Embryonic facial prominence (tissue), 1 donor: ENCODE data around the gene GNPTAB.
"Not testable (repeated sequence)": the region's sequence is repeated elsewhere in the genome, so short reads cannot be mapped to it uniquely, and the experiment has no call there.

Experiments used
- DNase-seq: peaks from one replicate; pipeline ENCODE4 v3.0.0-alpha.2; 2016; ENCODE audit errors: extremely low spot score

Gene GNPTAB

DNA sequence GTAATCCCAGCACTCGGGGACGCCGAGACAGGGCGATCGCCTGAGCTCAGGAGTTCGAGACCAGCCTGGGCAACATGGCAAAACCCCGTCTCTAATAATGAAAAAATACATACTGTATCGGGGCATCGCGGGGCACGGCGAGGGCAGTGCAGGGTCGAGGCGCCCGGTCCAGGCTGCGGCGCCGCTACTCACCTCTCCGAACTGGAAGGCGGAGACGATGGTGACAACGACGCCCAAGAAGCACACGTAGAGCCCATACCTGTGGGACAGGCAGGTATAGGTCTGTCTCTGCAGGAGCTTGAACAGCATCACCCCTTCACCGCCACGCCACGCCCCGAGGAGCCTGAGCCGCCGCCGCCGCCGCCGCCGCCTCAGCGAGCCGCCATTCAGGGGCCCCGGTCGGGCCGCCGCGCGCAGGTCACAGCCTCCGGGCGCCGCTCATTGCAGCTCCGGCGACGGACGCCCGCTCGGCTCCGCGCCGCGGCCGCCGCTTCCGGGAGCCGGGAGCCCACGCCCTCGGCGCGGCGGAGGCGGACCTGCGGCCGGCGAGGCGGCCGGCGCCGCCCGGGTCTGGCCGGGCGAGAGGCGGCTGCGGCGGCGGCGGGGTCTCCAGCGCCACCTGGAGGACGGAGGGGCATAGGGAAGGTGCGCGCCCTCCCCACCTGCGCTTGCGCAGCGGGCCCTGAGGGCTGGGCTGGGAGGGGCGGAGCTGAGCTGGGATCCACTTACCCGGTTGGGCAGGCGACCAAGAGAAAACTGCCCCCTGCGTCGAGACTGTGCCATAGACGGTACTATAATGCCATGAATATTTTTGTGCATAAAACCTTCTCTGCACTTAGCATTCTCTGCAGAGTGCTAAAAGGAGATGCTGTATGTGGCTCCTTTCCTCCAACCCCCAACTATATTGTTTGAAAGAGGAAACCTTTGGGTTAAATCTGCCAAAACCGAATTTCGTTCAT lies at the start of gene GNPTAB:
GNPTAB (minus strand) TSS at position 593 of the 959 bp plus-strand sequence; CDS start at position 309, 284 bp downstream.
- DNase-seq, result peak; percentile 85

DNA sequence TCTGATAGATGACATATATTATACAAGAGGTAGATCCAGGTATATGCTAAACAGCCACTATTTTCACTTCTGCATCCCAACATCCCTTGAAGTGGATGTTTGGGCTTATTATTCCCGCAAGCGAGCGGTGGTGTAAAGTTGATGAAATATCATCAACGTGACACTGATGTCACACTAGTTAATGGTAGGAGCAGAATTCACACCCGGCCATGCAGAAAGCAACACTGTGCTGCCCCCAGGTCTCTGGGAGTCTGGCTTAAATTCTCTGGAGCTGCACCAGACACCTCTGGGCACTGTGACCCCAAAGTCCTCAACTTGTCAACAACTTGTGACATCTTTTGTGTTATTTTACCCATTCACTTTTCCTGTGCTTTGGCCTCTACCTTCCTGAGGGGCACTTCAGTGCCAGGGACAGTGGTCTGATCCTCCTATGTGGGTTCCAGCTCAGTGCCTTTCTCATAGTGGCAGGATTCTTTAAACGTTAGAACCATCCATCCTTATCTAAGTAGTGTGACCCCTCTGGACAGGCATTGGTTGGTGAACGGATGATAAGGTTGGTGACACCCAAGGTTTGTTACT lies 47.6 kb upstream of the GNPTAB start:
- no peak for DNase-seq

DNA sequence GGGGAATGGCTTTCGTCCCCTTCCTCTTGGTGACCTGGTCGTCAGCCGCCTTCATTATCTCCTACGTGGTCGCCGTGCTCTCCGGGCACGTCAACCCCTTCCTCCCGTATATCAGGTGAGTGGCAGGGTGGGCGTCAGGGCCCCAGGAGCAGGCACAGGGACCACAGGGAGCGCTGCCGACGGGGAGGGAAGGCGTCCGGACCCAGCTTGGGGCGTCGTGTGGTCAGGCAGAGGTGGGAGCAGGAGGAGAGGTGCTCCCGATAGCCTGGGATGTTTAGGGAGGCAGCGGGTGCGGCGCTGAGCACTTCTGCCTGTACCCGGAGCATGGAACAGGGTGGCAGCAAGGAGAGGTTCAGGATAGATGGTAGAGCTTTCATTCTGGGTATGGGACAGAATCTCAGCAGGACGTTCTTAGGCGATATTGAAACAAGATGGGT lies 47.1 kb upstream of the GNPTAB start:
- DNase-seq, result no peak

DNA sequence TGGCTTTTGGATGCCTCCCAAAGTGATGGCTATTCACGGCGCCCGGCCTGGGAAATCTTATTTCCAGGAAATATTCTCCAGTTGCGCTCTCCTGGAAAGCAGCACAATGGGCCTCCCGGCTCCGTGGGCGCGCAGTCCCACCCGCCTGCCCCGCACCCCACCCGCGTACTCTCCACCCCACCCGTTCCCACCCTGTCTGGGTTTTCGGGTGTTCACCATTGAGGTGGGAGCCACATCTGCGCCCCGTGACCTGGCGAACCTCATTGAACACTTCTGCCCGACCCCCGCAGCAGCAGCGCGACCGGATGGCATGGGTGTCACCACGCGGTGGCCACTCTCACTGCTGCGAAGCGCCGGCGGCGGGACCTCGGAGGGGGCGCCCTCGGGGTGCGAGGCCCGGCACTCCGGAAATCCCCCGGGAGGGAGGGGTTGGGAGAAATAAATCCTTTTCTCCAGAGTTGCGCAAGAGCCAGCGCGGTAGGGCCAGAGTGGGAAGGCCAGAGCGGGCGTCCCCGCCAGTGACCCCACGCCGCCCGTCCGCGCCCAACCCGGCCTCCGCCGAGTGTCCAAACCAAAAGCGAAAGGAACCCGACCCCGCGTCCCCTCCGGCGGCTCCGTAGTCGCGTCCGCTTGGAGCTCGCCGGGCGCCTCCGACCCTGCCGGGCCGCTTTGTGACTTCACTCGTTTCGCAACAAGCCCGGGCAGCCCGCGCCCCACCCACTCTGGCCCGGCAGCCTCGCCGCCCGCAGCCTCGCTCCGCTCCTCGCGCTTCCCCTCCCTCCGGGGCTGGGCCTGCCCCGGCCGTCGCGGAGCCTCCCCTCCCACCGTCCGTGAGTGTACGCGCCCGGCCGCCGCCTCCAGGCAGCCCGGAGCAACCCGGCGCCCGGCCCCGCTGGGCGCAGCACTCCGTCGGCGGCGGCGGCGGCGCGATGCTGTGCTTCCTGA lies 46.4 kb upstream of the GNPTAB start, which contains the start of gene DRAM1:
DRAM1 (plus strand) TSS at position 720 of the 945 bp plus-strand sequence; CDS start at position 930, 210 bp downstream.
- peak; percentile 47 for DNase-seq

DNA sequence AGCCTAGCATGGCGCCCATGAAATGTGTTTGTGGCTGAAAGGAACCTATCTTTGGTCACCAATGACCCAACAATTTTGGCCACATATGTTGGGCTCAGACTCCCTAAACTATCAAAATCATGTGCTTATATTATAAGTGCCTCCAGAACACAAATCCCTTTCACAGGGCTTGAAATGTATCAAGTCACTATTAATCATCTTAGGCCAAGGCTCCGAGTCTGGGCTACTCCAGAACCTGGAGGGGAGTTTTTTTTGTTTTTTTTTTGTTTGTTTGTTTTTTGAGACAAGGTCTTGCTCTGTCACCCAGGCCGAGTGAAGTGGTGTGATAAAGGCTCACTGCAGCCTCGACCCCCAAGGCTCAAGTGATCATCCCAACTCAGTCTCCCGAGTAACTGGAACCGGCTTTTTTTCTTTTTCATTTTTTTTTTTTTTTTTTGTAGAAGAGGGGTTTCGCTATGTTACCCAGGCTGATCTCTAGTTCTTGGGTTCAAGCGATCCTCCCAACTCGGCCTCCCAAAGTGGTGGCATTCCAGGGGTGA lies 45.6 kb upstream of the GNPTAB start:
- DNase-seq, result no peak

DNA sequence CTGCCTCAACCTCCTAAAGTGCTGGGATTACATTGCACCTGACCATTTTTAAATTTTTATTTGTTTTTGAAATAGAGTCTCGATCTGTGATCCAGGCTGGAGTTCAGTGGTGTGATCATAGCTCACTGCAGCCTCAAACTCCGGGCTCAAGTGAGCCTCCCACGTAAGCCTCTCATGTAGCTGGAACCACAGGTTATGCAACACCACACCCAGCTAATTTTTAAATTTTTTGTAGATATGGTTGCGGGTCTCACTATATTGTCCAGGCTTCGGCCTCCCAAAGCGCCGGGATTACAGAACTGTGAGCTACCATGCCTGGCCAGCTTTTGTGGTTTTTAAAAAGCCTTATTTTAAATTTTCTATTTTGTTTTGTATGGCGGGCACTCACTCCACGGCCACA lies 44.4 kb upstream of the GNPTAB start:
- no peak for DNase-seq

DNA sequence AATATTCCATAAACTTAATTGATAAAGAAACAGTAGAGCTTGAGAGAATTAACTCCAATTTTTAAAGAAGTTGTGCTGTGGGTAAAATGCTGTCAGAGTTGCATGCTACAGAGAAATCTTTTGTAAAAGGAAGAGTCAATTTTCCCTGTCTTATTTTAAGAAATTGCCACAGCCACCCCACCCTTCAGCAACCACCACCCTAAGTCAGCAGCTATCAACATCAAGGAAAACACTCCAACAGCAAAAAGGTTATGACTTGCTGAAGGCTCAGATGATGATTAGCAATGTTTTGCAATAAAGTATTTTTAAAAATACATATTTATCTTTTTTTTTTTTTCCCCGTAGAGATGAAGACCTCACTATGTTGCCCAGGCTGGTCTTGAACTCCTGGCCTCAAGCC lies 40.2 kb upstream of the GNPTAB start:
- no peak for DNase-seq

DNA sequence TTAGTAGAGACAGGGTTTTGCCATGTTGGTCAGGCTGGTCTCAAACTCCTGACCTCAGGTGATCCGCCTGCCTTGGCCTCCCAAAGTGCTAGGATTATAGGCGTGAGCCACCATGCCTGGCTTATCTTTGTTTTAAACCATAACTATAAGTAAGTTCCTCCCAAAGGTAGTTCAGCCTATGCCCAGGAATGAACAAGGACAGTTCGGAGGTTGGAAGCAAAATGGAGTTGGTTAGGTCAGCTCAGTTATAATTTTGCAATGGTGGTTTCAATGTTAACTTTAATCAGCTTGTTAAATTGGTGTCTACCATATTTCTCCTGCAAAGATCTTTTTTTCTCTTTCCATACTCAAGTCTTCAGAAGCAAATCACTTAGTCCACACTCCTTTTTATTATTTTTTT lies 36.9 kb upstream of the GNPTAB start:
- DNase-seq, result not testable (repeated sequence)

DNA sequence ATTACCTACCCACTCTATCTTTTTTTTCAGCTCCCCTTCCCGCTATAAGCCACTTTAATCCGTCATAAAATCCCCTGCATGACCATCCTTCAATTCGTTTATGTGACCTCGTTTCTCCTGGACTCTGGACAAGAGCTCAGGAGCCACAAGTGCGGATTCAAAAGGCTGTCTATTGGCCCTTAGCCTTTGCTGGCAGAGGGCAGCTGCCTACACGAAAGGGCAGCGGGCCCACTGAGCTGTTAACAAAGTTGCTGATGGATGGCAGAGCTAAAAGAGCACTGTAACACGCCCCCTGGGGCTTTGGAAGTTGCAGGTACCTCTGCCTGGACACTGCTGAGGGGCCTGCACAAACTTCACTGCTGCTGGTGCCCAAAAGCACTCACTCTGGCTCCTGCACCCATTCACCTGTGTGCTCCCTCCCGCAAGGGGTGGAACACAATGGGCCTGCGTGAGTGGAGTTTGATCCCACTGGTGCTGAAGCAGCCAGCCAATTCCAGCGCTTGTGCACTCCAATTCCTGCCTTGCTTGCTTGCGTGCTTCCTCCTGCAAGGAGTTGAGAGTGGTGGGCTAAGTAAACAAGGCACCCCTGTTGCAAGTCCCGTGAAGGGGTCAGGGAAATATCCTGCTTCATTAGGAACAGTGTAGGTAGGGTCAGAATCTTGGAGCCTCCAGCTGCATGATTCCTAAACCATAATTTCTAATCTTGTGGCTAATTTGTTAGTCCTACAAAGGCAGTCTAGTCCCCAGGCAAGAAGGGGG lies 36.0 kb upstream of the GNPTAB start:
- no peak for DNase-seq

DNA sequence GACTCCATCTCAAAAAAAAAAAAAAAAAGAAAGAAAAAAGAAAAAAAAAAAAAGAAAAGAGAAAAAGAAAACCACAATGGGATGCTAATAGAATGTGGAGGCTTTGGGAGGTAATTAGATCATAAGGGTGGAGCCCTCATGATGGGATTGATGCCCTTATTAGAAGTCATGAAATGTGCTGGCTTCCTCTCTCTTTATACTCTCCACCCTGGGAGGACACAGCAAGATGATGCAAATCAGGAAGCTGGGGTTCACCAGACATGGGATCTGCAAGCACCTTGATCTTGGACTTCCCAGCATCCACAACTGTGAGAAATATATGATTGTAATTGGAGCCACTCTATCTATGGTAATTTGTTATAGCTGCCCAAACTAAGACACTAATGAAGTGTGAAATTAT lies 33.2 kb upstream of the GNPTAB start:
- no peak for DNase-seq

DNA sequence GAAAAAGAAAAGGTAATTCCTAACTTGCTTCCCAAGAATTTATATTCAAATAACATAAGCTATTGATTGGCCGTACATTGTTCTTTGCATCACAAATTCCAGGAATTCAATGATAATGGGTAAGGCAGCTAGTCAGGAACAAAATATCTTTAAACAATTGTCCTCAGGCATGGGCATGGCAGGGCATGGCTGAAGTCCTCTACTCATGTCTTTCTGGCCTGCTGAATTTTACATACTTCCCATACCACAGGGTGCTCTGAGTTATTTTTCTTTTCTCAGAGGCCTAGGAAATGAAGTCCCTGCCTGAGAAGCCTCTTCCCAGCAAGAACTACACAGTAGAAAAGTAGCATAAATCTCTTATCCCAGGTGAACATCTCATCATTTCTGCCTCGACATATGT lies 31.5 kb upstream of the GNPTAB start:
- no peak for DNase-seq

DNA sequence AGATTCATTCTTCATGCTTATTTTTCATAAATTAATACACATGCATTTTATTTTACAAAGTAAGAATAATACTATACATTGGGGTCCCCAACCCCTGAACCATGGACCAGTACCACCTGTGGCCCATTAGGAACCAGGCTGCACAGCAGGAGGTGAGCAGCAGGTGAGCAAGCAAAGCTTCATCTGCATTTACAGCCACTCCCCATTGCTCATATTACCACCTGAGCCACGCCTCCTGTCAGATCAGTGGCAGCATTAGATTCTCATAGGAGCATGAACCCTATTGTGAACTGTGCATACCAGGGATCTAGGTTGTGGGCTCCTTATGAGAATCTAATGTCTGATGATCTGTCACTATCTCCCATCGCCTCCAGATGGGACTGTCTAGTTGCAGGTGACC lies 30.9 kb upstream of the GNPTAB start:
- DNase-seq, result not testable (repeated sequence)

DNA sequence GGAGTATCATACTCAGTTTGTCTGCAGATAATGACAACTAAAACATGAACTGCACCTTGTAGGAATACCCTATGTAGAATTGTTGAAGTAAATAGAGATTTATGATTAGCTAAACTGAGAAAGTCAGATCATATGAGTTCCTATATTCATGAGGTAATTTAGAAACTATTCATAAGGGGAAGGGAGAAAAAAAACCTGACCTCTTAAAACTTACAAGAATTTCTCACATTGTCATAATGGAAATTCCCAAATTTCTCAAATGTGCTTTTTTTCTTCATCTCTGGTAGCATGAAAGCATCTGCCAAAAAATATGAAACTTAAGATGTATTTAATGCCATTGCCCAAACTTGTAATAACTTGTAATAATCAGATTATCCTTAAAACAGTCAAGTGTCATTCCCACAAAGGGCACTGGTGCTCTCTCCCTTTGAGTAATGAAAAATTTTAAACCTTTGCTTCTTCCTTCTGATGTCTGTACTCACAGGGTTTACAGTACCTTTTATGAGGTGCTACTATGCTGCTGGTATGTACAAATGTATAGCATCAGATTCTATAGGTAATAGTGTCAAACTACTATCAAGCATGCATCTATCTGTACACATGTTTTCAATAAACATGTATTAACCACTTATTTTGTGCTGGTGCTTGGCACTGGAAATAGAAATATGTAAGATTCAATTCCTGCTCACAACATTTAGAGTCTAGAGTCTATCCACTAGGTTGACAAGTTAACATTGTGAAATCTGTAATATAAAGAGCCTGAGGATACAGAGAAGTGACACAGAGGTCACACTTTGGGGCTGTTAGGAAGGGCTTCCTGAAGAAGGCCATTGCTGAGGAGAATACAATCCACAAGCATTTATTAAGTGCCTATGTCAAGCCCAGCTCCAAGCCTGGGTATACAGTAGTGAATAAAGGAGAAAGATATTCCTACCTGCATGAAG lies 29.2 kb upstream of the GNPTAB start:
- no peak for DNase-seq

DNA sequence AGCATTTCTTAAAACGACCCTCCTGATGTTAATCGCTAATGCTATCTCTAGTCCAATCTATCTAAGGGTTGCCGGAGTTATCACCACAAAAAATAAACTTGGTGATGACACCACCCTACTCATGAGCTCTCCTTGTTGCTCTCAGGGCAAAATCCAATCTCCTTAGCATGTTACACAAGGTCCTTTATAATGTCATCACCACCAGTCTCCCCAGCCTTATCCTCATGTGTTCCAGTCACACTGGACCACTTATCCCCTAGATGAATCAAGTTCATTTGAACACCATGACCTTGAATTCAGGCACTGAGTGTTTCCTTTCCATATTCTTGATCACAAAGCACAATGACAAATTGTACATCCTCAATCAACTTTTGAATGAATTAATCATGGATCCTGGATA lies 27.6 kb upstream of the GNPTAB start:
- no peak for DNase-seq

DNA sequence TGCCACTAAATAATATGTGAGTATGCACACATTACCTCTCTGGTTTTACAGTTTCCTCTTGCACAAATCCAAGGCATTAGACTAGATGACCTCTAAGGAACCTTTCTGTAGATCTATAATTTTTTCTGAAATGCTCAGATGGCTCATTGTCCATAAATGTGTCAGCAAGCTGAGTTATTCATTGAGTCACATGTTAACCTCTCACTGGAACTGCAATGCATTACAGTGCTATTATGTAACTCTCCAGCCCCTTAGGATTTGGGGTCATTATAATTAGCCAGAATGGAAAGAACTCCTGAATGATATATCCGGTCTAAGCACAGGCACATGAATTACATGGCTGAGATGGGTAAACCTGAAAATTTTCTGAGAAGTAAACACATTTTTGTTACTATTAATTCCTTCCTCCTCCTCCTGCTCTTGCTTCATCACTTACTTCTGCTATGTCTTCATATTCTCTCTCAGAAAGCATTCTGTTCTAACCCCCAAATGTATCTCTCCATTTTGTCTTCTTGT lies 26.3 kb upstream of the GNPTAB start:
- DNase-seq, result no peak

DNA sequence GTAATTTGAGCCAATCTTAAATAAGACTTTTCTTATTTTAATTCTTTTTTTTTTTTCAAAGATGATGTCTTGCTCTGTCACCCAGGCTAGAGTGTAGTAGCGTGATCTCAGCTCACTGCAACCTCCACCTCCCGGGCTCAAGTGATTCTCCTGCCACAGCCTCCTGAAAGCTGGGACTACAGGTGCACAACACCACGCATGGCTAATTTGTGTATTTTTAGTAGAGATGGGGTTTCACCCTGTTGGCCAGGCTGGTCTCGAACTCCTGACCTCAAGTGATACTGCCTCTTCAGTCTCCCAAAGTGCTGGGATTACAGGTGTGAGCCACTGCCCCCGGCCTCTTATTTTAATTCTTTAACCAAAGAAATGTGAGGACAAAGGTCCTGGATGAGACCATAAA lies 25.9 kb upstream of the GNPTAB start:
- not testable (repeated sequence) for DNase-seq

DNA sequence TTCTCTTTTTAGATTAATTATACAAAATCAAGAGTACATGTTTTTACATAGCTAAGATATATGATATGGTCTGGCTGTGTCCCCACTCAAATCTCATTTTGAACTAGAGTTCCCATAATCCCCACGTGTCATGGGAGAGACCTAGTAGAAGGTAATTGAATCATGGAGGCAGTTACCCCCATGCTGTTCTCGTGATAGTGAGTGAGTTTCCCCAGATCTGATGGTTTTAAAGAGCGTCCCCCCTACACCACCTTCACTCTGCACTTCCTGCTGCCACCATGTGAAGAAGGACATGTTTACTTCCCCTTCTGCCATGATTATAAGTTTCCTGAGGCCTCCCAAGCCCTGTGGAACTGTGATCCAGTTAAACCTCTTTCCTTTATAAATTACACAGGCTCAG lies 25.2 kb upstream of the GNPTAB start:
- DNase-seq, result no peak

DNA sequence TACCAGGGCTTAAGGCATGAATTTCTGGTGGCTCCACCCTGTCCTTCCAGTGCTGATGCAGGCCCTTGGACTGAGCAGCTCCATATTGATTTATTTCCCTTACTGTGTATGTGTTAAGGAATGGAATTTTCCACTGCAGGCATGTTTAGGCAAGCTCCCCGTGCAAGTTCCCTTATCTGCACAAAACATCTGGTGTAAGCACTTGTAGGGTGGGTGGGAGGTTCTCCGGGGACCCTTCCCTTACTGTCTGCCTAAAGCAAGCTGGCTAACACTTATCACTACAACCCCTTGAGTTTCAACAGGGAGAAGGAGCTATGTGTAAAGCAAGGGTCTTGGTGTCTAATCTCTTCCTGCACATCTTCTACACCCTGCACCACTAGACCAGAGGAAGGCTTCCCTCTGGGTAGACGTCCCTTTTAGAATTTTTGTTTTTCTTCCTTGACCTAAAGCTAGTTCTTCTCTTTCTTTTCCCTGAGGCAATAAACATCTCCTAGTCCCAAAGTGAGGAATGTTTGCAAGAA lies 24.7 kb upstream of the GNPTAB start:
- DNase-seq, result no peak

DNA sequence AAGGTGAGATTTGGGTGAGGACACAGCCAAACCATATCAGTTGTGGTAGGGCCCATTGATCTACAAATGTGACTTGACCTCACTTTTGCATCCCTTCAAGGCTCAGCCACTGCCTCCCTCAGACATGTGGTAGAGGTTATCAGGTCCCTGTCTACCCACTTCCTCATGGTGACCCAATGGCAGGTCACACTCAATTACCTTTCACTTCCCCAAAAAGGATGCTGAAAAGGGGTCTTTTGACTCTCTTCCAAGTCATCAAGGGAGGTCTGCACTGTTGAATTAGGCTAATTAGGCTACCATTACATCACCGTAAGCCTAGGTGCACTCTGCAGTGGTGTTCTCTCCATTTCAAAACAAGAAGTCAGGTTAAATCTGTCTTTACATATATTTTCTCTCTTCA lies 24.0 kb upstream of the GNPTAB start:
- DNase-seq, result no peak
